Measurements from ENCODE around the gene STAT4.

STAT4 gene, protein sequence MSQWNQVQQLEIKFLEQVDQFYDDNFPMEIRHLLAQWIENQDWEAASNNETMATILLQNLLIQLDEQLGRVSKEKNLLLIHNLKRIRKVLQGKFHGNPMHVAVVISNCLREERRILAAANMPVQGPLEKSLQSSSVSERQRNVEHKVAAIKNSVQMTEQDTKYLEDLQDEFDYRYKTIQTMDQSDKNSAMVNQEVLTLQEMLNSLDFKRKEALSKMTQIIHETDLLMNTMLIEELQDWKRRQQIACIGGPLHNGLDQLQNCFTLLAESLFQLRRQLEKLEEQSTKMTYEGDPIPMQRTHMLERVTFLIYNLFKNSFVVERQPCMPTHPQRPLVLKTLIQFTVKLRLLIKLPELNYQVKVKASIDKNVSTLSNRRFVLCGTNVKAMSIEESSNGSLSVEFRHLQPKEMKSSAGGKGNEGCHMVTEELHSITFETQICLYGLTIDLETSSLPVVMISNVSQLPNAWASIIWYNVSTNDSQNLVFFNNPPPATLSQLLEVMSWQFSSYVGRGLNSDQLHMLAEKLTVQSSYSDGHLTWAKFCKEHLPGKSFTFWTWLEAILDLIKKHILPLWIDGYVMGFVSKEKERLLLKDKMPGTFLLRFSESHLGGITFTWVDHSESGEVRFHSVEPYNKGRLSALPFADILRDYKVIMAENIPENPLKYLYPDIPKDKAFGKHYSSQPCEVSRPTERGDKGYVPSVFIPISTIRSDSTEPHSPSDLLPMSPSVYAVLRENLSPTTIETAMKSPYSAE

DNA sequence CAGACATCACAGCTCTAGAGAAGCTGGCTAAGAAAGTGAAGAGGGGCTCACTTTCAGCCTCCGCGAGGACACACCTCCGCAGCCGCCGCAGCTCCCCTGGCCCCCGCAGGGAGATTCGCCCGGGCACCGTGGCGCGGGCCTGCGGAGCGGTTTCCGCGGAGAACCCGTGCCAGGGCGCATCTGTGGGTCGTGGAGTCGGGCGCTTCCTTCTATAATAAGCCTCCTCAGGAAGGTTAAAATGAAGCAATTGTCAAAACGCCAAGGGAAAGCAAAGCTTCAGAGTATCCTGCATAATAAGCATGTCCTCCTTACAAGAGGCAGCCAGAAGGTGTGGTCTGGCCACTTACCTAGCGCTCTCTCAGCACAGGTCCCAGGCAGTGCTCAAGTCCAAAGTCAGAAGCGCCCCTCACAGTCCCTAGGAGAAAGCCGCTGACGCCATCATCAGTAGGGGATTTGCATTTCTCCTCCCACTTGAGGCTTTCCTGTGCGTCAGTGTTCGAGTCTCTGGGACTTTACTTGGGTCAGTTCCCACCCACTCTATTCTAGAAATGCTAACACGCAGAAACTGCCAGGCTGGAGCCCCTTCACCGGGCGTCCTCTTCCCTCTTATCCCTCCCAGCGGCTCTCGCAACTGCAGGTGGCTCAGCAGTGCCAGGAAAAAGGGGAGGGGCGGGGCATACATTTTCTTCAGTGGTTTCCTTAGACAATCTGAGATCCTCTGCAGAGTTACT lies at the start of gene STAT4:
Gene STAT4, minus strand, starts transcription at position 395 of the 731 bp plus-strand sequence. CDS start 2,791 bp downstream, outside the sequence.
- peak; percentile 45 to 65 for DNase-seq (ENCODE audit: low read depth in 2 of 2)

DNA sequence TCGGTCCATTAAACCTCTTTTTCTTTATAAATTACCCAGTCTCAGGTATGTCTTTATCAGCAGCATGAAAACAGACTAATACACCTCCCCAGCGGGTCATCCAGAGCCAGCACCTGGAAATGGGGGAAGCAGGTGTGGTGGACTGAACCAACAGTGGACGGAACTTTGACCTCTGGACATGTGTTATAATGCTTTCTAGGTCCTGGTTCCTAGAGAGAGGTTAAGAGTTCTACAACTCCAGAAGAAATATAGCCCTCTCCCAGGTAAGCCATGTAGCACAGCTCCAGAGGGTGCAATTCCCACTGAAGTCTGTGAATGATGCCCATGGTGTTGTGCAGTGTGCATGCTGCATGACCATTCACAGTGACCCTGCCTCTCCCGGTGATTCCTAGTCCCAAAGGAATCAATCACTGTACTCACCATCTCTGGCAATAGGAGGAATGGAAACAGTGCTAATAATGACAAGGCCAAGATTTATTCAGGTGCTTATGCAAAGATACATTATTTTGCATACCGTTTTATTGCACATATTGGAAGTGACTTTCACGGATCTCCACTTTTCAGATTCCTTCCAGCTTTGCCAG lies 49.2 kb upstream of the STAT4 start:
- DNase-seq (ENCODE audit: low read depth in 2 of 2) = no peak

DNA sequence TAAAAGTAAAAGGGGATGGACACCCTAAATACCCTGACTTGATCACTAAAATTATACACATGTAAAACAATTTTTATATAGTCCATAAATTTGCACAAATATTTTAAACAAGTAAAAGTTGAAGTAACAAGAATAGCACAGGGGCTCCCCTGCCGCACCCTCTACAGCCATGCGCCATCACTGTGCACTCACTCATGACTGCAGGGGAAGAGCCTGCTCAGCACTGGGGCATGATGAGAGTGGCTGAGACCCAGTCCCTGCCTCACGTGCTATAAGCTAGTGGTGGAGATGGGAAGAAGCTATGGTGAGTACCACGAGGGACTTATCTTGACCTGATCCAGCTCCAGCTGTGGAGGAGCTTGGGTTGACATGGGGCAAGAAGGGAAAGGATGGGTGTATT lies 47.5 kb upstream of the STAT4 start:
- no peak for DNase-seq (ENCODE audit: low read depth in 2 of 2)

DNA sequence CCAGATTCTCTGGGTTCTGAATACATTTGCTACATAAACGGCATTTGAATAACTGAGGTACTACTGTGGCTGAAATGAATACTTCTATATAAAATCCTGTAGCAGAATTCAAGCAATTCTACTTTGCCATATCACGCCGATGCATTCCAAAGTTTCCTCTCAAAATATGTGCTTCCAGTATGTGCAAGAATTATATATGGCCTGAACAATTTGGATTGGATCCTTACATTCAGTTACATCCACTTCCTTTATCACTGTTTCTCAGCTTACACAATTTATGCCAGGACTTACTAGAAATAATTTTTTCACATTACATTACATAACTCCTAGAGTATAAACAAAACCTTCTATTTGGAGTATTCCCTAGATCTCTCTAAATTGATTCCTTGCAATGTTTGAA lies 46.3 kb upstream of the STAT4 start:
- DNase-seq (ENCODE audit: low read depth in 2 of 2) = no peak

DNA sequence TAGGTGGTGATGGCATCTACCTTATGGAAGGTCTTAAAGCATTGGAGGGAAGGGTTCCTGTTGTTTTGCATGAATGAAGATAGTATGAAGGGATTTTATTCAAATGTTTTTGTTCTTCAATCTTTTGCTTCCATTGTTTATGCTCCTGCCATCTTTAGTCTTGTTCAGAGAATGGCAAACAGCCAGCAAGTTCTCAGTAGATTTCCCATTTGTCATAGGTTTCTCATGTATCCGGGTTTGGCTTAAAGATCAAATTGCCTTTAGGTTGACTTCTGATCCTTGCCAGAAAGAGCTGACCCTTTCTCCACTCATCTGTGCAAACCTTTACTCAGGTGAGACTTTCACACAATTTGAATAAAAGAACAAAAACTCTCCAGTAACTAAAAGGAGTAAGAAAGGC lies 44.2 kb upstream of the STAT4 start:
- DNase-seq (ENCODE audit: low read depth in 2 of 2) = no peak

- no peak for DNase-seq (ENCODE audit: low read depth in 2 of 2)
Observed at GRCh38 chr2:191190861-191191552, 40.2 kb upstream of the STAT4 start.

DNA sequence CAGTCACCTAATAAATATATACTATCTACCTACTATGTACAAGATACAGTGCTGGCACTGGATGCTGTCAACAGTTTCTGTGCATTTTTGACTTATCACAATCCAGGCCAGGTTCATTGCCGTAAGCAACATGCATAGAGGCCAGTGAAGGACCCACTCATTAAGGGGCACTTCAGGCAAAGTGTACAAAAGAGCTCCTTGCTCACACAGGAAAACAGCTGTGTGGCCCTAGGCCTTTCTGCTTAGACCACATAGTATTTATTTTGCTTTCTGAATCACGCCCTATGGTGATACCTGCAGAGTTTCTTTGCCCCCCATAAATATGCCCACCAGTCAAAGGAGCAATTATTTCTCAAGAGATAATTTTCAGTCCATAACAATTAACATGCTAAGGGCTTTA lies 39.6 kb upstream of the STAT4 start:
- DNase-seq (ENCODE audit: low read depth in 2 of 2) = no peak

GRCh38 chr2:191189112-191189635 lies 38.4 kb upstream of the STAT4 start:
- DNase-seq (ENCODE audit: low read depth in 2 of 2) = no peak

GRCh38 chr2:191188550-191189093 lies 37.8 kb upstream of the STAT4 start:
- no peak for DNase-seq (ENCODE audit: low read depth in 2 of 2)

DNA sequence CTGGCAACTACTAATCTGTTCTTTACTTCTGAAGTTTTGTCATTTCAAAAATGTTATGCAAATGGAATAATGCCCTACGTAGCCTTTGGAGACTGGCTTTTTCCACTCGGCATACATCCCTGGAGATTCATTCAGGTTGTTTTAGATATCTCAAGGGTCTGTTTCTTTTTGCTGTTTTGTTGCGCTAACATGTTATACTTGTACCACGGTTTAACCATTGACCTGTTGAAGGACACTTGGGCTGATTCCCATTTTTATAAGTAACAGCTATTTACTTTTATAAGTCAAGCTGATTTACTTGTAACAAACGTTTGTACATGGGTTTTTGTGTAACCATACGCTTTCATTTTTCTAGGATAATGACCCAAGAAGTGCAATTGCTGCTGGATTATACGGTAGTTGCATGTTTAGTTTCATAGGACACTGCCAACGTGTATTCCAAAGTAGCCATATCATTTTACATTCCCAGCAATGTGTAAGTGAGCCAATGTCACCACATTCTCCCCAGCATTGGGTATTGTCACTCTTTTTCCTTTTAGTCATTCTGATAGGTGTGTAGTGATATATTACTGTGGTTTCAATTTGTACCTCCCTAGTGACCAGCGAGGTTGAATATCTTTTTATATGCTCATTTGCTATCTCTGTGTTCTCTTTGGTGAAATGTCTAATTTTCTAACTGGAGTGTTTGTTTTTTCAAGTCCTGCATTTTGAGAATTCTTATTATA lies 36.5 kb upstream of the STAT4 start:
- no peak for DNase-seq (ENCODE audit: low read depth in 2 of 2)

- DNase-seq (ENCODE audit: low read depth in 2 of 2) = no peak
Observed at GRCh38 chr2:191184457-191184856, 33.7 kb upstream of the STAT4 start.

GRCh38 chr2:191183516-191183915 lies 32.7 kb upstream of the STAT4 start:
- no peak for DNase-seq (ENCODE audit: low read depth in 2 of 2)

GRCh38 chr2:191183081-191183480 lies 32.3 kb upstream of the STAT4 start:
- DNase-seq (ENCODE audit: low read depth in 2 of 2) = no peak

DNA sequence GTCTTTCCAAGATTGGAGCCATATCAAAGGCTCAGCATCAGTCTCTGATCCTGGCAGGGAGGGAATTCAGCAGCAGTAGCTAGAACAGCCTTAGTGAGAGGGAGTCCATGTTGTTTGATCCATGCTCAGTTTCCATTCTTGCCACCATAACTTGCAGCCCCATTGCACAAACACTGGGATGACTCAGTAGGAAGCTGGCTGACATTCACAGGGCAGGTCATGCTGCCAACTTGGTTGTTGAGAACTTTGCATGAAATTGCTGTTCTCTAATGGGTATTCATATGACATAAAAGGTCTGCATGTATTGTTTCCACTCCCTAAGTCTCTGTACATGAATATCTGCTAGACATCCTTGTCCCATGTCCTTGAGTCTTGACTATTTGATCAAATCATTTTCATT lies 29.9 kb upstream of the STAT4 start:
- DNase-seq (ENCODE audit: low read depth in 2 of 2) = no peak

DNA sequence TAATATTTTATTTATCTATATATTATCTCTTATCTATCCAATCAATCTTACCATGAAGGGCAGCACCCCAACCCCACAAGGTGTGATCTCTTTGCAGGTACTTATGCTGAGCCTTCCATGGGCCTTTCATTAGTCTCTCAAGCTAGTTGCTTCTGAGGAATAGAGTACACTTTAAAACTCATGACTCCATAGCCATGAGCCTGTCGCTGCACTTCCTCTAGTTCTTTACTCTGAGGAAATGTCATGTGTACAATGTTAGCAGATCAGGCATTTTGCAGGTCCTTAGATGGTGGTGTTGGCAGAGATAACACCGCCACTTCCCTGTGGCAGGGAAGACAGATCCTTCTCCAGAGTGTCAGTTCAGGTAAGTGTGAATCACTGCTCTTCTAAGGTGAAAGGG lies 29.5 kb upstream of the STAT4 start:
- DNase-seq (ENCODE audit: low read depth in 2 of 2) = no peak

DNA sequence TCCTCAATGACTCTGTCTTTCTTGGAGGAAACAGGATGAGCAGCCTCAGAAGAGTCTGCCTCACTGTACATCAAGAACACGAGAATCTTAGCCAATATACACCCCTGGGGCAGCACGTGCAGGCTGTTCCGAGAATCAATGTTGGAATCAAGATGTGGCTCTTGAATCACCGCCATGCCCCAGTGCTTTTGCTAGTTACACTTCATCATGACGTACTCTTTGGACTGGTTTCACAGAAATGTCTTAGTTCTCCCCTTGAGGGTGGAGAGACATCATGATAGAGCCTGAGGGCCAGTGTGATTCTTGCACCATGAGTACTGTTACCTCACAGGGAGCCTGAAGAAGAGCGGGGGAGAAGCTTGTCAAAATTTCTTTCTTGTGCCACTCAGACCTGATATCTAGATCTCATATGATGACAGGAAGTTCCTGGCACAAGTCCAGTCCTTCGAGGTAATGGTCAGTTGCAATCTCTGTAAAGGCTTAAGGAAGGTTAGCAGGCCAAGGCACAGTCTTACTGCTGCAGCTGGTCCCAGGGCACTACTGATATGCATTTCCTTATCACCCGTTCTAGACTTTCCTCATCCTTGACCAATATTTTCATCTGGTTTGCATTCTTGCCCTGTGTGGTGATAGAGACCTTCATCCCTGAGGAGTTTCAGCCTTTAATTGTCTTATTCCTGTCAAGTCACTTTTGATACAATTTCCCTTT lies 28.2 kb upstream of the STAT4 start:
- no peak for DNase-seq (ENCODE audit: low read depth in 2 of 2)

- DNase-seq (ENCODE audit: low read depth in 2 of 2) = no peak
Observed at GRCh38 chr2:191177751-191178736, 27.2 kb upstream of the STAT4 start.

DNA sequence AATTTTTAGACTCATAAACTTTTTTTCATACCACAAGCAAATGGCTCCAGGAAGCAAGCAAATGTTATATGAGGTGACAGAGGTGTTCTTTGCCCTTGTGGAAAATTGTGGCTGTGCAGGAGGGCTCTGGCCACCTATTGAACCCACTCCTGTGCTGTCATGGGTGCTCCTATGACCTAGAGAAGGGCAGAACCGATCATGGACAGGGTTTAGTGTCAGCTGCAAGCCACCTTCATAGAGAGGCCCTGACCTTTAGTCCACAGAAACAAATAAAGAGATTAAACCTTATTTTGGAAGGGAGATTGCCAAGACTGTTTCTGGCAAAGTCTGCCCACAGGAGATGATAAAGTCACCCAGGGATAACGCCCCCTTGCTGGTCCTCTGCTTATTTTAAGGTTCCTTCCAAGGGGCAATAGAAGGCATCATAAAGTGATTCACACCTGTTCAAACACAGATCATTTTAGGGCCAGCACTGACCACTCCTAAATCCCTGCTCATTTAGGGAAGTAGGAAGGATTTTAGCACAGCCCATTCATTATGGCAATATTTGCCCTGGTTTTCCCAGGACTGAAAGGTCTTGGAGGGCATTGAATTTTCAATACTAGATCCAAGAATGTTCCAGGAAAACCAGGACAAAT lies 26.1 kb upstream of the STAT4 start:
- no peak for DNase-seq (ENCODE audit: low read depth in 2 of 2)

Data from stimulated activated CD4-positive, alpha-beta T cell treated with anti-CD3 and anti-CD28 coated beads, Interleukin-1b, Interleukin-23, amount 100 ng/mL, for 4 hours (primary cell).